ENCODE measurements around the gene ENDOU.
"Not testable (repeated sequence)": the region's sequence is repeated elsewhere in the genome, so short reads cannot be mapped to it uniquely, and the experiment has no call there.

ENDOU gene

DNA sequence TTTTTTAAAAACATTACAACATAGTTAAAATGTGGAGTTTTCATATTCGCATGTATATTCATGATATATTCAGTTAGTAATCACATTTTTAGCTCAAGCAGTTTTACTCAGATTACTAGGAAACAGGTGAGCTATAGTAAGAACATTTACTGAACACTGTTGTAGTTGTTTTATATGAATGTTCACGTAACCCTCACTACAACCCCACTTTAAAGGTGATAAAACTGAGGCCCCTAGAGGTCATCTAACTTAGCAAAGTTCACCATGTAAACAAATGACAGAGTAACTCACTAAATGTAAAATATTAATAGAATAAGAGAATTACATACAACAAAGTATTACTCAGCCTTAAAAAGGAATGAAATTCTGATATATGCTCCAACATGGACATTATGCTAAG, 45.5 kb downstream of the ENDOU start:
- Histone ChIP-seq H3K36me3 (ENCODE audit: insufficient read depth, low read length) (peaks cover 36% of the 10 kb centered on the region), H3K4me1 (ENCODE audit: insufficient read depth, low read length, poor library complexity, severe bottlenecking) (no peaks in the 10 kb centered on the region), H3F3A (ENCODE audit: low read depth) (0 out of 2 replicates have a peak, but pooled peaks cover 2% of the 10 kb centered on the region), H4K20me1 (ENCODE audit: insufficient read depth, low read length, poor library complexity, severe bottlenecking) (no peaks in the 10 kb centered on the region), H3K9me2 (replicated peaks; ENCODE audit: low read depth, low read length) (no peaks in the 10 kb centered on the region), H3K9me3 (ENCODE audit: insufficient read depth, low read depth, low read length) (no peaks in the 10 kb centered on the region), H3K79me2 (ENCODE audit: insufficient read depth, low read length) (no peaks in the 10 kb centered on the region), H3K4me3 (ENCODE audit: low read length, poor library complexity, severe bottlenecking) (no peak overlapping the region), H3K27me3 (ENCODE audit: insufficient read depth, low read length, poor library complexity, severe bottlenecking) (no peaks in the 10 kb centered on the region), H2AFZ (ENCODE audit: low read length) (no peak overlapping the region), H3K9ac (ENCODE audit: low read depth, low read length, poor library complexity, severe bottlenecking) (no peak overlapping the region), H3K4me2 (ENCODE audit: low read depth, low read length, poor library complexity, severe bottlenecking) (no peak overlapping the region)
- no peak for TF ChIP-seq EZH2phosphoT487 (IDR thresholded peaks at IDR 0.05; ENCODE audit: borderline replicate concordance)
- TF ChIP-seq, protein P1, sequence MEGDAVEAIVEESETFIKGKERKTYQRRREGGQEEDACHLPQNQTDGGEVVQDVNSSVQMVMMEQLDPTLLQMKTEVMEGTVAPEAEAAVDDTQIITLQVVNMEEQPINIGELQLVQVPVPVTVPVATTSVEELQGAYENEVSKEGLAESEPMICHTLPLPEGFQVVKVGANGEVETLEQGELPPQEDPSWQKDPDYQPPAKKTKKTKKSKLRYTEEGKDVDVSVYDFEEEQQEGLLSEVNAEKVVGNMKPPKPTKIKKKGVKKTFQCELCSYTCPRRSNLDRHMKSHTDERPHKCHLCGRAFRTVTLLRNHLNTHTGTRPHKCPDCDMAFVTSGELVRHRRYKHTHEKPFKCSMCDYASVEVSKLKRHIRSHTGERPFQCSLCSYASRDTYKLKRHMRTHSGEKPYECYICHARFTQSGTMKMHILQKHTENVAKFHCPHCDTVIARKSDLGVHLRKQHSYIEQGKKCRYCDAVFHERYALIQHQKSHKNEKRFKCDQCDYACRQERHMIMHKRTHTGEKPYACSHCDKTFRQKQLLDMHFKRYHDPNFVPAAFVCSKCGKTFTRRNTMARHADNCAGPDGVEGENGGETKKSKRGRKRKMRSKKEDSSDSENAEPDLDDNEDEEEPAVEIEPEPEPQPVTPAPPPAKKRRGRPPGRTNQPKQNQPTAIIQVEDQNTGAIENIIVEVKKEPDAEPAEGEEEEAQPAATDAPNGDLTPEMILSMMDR (conservative IDR thresholded peaks at IDR 0.05; ENCODE audit: low read length), result no peak

DNA sequence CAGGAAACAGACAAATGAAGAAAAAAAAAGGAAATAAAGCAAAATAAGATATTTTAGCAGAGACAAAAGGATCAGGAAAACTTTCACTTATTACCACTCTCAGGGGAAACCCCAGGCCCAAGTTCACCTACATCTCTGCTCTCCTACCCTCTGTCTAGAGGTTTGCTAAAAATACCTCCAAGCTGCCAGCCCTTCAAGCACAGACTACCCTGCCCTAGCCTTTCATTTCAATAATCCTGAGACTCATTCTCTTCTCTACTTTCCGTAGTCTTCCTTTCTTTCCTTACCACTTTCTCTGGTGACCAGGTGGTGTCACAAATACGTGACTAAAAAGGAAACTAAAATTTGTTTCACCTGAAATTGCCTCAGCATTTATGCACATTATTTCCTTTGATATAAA, 53.2 kb downstream of the ENDOU start:
- Histone ChIP-seq H3K4me3 (ENCODE audit: low read length, poor library complexity, severe bottlenecking) (no peak overlapping the region), H2AFZ (ENCODE audit: low read length) (no peak overlapping the region), H3K4me2 (ENCODE audit: low read depth, low read length, poor library complexity, severe bottlenecking) (no peak overlapping the region), H3K9ac (ENCODE audit: low read depth, low read length, poor library complexity, severe bottlenecking) (no peak overlapping the region), H3K79me2 (ENCODE audit: insufficient read depth, low read length) (no peaks in the 10 kb centered on the region), H3F3A (ENCODE audit: low read depth) (no peaks in the 10 kb centered on the region), H3K27me3 (ENCODE audit: insufficient read depth, low read length, poor library complexity, severe bottlenecking) (no peaks in the 10 kb centered on the region), H3K9me2 (replicated peaks; ENCODE audit: low read depth, low read length) (no peaks in the 10 kb centered on the region), H3K36me3 (ENCODE audit: insufficient read depth, low read length) (peaks cover 39% of the 10 kb centered on the region; the same call in 1 of the 2 replicates), H3K4me1 (ENCODE audit: insufficient read depth, low read length, poor library complexity, severe bottlenecking) (no peaks in the 10 kb centered on the region), H3K9me3 (ENCODE audit: insufficient read depth, low read depth, low read length) (no peaks in the 10 kb centered on the region), H4K20me1 (ENCODE audit: insufficient read depth, low read length, poor library complexity, severe bottlenecking) (no peaks in the 10 kb centered on the region)
- TF ChIP-seq, protein P1 (conservative IDR thresholded peaks at IDR 0.05; ENCODE audit: low read length), result no peak
- no peak for TF ChIP-seq EZH2phosphoT487 (IDR thresholded peaks at IDR 0.05; ENCODE audit: borderline replicate concordance)

DNA sequence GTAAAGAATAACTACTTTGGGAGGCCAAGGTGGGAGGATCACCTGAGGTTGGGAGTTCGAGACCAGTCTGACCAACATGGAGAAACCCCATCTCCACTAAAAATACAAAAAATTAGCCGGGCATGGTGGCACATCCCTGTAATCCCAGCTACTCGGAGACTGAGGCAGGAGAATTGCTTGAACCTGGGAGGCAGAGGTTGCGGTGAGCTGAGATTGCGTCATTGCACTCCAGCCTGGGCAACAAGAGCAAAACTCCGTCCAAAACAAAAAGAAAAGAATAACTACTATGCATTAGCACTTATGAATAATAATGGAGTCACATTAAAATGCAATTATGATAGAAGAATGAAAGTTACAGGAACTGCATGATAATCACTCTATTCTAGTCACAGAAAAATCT, 57.4 kb downstream of the ENDOU start:
- H3K9ac ChIP-seq (ENCODE audit: low read depth, low read length, poor library complexity, severe bottlenecking); H3K27me3 ChIP-seq (ENCODE audit: insufficient read depth, low read length, poor library complexity, severe bottlenecking); H3K4me2 ChIP-seq (ENCODE audit: low read depth, low read length, poor library complexity, severe bottlenecking); H3K79me2 ChIP-seq (ENCODE audit: insufficient read depth, low read length); H3K9me3 ChIP-seq (ENCODE audit: insufficient read depth, low read depth, low read length); H3K9me2 ChIP-seq (replicated peaks; ENCODE audit: low read depth, low read length); H2AFZ ChIP-seq (ENCODE audit: low read length); H3K4me1 ChIP-seq (ENCODE audit: insufficient read depth, low read length, poor library complexity, severe bottlenecking); H4K20me1 ChIP-seq (ENCODE audit: insufficient read depth, low read length, poor library complexity, severe bottlenecking); H3K4me3 ChIP-seq (ENCODE audit: low read length, poor library complexity, severe bottlenecking); H3F3A ChIP-seq (ENCODE audit: low read depth): not testable (repeated sequence)
- peaks cover 64% of the 10 kb centered on the region for H3K36me3 ChIP-seq (ENCODE audit: insufficient read depth, low read length)
